GM12801 (cell line): ENCODE measurements around the gene CFAP107.

Source experiments
- TF ChIP-seq, protein P1 (sequence below): IDR thresholded peaks from one replicate; pipeline ENCODE4 v1.5.1; 2011; ENCODE audit warnings: control low read depth; ENCODE audit not compliant: insufficient read length; ENCODE audit errors: extremely low read depth

Gene CFAP107

DNA sequence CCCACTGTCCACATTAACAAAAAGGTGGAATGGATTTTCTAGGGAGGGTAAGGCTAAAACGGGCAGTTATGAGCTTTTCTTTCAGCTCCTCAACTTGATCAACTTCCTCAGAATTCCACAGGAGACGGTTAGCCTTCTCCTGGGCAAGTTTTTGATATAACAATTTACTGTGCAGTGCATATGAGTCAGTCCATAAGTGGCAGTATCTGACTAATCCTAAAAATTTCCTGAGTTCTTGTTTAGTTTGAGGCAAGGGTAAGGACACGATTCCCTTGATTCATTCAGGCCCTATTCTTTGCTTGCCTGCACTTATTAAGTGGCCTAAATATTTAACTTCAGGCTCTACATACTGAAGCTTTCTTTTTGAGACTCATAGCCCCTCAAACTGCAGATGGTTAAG, 36.3 kb upstream of the CFAP107 start:
- TF ChIP-seq, protein P1, sequence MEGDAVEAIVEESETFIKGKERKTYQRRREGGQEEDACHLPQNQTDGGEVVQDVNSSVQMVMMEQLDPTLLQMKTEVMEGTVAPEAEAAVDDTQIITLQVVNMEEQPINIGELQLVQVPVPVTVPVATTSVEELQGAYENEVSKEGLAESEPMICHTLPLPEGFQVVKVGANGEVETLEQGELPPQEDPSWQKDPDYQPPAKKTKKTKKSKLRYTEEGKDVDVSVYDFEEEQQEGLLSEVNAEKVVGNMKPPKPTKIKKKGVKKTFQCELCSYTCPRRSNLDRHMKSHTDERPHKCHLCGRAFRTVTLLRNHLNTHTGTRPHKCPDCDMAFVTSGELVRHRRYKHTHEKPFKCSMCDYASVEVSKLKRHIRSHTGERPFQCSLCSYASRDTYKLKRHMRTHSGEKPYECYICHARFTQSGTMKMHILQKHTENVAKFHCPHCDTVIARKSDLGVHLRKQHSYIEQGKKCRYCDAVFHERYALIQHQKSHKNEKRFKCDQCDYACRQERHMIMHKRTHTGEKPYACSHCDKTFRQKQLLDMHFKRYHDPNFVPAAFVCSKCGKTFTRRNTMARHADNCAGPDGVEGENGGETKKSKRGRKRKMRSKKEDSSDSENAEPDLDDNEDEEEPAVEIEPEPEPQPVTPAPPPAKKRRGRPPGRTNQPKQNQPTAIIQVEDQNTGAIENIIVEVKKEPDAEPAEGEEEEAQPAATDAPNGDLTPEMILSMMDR = no peak

DNA sequence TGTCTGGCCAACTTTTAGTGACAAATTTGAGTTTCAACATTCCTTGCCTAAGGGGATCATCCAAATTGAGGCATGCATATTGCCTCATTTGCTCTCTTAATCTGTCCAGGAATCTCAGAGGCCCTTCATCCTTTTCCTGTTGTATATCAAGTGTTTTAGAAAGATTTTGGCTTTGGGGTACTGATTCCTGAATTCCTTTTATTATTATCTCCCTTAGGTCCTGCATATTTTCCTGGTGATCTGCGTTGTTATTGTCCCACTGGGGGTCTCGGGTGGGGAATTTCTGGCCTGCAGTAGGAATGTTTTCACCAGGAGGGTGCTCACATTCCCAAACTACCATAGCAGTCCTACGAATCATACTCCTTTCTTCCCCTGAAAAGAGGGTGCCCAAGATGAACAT, 34.5 kb upstream of the CFAP107 start:
- TF ChIP-seq, protein P1 = no peak

DNA sequence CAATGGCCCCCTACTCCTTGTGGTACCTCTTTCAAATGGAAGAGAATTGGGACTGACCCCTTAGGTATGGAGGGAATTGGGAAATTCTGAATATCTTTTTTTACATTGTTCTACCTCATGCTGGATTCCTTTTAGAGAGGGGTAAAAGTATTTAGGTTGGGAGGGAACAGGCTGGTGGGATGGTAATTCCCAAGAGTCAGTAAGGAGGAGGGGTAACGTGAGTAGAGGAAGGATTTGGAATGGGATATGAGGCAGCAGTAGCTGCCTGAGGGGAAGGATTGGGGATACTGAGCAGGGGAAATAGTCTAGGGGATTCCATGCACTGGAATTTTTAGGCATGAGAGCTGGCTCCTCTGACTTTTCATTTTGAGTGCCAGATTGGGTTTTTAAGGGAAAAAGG, 33.9 kb upstream of the CFAP107 start:
- TF ChIP-seq, protein P1 = no peak

DNA sequence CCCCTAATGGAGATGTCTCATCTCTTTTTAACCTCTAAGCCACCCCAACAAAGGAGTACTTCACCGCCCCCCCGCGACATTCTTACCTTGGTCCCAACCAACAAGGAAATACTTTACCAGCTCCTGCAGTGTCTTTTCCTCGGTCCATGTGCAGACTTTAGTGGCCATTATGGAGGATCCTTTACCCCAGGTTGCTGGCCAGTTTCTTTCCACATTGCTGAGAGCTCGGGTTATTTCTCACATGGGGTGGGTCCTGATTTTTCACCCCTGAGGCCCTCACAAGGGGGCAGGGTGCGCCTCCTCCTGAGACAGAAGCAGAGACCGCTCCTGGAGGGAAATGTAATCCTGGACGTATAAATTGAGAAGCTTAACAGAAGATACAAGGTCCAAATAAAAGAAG, 33.1 kb upstream of the CFAP107 start:
- TF ChIP-seq, protein P1 = no peak

DNA sequence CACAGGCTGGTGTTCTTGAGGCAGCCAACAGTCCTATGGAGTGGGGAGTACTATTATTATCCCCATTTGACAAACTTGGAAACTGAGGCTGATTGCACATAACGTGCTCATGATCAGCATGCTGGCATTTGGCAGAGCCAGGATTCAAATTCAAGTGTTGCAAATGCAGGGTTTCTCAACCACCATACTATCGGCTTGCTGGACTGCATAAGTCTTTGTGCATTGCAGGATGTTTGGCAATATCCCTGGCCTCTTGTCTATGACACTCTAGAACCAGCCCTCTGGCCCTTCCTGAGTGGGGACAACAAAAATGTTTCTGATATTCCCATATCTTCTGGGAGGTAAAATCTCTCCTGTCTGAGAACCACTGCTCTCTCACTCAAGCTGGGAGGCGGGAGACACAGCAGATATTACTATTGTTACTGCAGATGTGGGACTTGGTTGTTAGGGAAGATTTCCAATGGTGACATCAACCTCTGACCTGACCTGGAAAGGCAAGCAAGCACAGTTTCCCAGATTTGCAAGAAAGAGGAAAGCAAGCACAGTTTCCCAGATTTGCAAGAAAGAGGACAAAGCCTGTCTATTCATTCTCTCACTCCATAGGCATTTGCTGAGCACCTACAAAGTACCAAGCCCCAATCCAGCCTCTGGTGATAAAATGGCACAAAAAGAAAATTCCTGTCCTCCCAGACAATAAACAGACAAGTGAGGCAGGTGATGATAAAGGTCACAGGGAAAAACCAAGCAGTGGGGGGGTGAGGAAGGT, 31.1 kb upstream of the CFAP107 start:
- TF ChIP-seq, protein P1 = no peak

DNA sequence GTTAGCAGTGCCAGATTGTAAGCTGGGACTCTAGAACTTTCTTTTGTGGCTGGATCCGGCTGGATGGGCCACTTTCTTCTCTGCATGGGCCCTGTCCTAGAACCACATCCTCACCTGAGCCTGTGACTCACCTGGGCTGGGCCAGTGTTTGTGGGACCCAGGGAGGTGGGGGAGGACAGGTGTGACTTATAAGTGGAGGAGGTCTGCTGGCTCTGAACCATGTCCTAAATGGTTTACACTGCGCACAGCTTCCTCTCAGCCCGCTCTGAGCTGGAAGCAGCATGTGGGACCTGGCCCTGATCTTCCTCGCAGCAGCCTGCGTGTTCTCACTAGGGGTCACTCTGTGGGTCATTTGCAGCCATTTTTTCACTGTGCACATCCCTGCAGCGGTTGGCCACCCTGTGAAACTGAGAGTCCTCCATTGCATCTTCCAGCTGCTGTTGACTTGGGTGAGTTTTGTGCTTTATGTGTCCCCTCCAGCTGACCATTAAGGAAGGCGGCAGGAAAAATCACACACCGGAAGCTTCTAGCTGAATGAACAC, 30.0 kb upstream of the CFAP107 start, which contains the start of gene AADACL3:
Gene AADACL3, plus strand, starts transcription at position 215 of the 542 bp plus-strand sequence. Its CDS starts 67 bp downstream, at position 282.
- TF ChIP-seq, protein P1 = no peak

DNA sequence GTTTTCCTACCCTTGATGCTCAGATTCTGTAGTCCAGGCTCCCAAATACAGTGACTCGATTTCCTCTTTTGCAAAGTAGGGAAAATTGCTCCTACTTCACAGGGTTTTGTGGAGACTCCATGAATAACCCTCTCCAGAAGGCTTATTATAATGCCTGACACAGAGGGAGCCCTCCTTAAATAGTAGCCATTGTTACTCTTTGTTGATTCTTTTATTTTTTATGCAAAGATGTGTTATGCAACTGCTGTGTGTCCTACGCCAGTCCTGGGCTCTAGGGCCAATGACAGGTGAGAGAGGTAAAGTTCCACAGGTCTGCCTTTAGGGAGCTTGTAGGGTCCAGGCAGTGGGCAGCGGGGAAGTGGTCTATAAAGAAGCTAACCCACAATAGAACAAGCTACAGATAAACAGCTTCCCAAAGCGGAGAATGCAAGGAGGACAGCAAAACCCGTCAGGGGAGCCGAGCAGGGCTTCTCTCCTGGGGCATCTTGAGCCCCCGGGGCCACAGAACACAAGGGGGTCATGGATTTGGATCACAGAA, 28.6 kb upstream of the CFAP107 start:
- TF ChIP-seq, protein P1 = no peak
